ENCODE measurements around the gene CTNNA3. TPM values are rescaled to one million over a fixed set of nuclear protein-coding genes. Genes with fewer than 3 reads are reported as not detected.

Gene CTNNA3
- total and polyA plus RNA-seq, 2 of the 4 experiments (the other 2 are of a cell fraction): 0.19 to 0.90 TPM

DNA sequence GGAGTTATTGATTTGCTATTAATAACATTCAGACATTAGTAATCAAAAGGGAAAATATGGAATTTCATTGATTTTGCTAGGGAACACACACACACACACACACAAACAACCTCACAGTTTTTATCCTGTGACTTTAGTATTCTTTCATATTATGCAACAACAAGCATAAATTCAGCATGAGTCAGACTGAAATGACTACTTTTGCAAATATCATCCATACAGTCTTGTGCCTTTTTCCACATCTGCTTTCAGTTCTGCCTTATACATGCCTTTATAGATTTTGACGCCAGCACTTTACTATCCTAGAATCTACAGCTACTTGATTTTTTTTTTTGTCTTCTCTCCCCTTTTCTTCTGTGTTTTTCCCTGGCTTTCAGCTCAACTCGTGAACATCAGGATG lies 1745.9 kb downstream of the CTNNA3 start:
- DNase-seq: no peak

More for the DNA sequence above, 1745.9 kb downstream of the CTNNA3 start:
- intact Hi-C loops (cut with micrococcal nuclease): no loop called here
- no peak overlapping the region for H3K56ac ChIP-seq (ENCODE audit: extremely low read depth, insufficient read depth, low read length)
- H2BK120ac ChIP-seq (ENCODE audit: low read depth, low read length): no peak overlapping the region
- no CpG with 5 or more reads among the region's 2 CpGs for WGBS, 2 experiments (ENCODE audit: extremely low coverage in 2 of 2, insufficient read length in 1 of 2)
- no peaks in the 10 kb centered on the region for H3K9me3 ChIP-seq (ENCODE audit: control insufficient read depth, insufficient read depth, low read length)
- no peak for TF ChIP-seq MXI1 (IDR thresholded peaks at IDR 0.05; ENCODE audit: borderline replicate concordance, low read depth, low read length)
- TF ChIP-seq CEBPB (IDR thresholded peaks at IDR 0.05; ENCODE audit: low read depth, low read length): no peak
- no peak for ATAC-seq (ENCODE audit: low read depth)
- no peaks in the 10 kb centered on the region for H3K9me1 ChIP-seq (ENCODE audit: insufficient read depth, low read length)
- no TSS peak for BruUV-seq (replicated peaks)
- H4K91ac ChIP-seq (ENCODE audit: insufficient read depth, low read depth, low read length): no peak overlapping the region
- H2BK20ac ChIP-seq (ENCODE audit: low read depth, low read length): no peak overlapping the region
- no peak overlapping the region for H3K4ac ChIP-seq (ENCODE audit: low read depth, low read length)
- no peak overlapping the region for H2AK5ac ChIP-seq (ENCODE audit: low read depth, low read length)
- H2BK5ac ChIP-seq (ENCODE audit: low read depth, low read length, poor library complexity, severe bottlenecking): no peak overlapping the region
- no peak overlapping the region for H2AK9ac ChIP-seq (replicated peaks; ENCODE audit: low read depth, low read length, poor library complexity)
- no peaks in the 10 kb centered on the region for H3K27me3 ChIP-seq (ENCODE audit: control insufficient read depth, insufficient read depth, low read length)
- H3K4me3 ChIP-seq (ENCODE audit: insufficient read depth, low read depth, low read length): no peak overlapping the region
- no peaks in the 10 kb centered on the region for H4K20me1 ChIP-seq (ENCODE audit: insufficient read depth, low read length)
- dilution Hi-C loops (cut with HindIII; ENCODE audit: low sequenced_read_pairs, unreplicated experiment): no loop called here
- ChIA-PET CTCF (no interaction called here), POLR2A (ENCODE audit: unreplicated experiment) (no interaction called here)
- H3K14ac ChIP-seq (replicated peaks; ENCODE audit: low read depth, low read length): no peak overlapping the region
- H2BK15ac ChIP-seq (ENCODE audit: low read depth, low read length): no peak overlapping the region
- no peak overlapping the region for H3K23ac ChIP-seq (ENCODE audit: low read depth, low read length)
- in situ Hi-C loops (cut with MboI; ENCODE audit: low sequenced_read_pairs): no loop called here
- no peak overlapping the region for H4K8ac ChIP-seq (ENCODE audit: low read depth in 2 of 2, low read length in 2 of 2)
- H3K79me1 ChIP-seq (ENCODE audit: low read depth in 1 of 2, low read length in 2 of 2): no peaks in the 10 kb centered on the region
- H2AFZ ChIP-seq (replicated peaks; ENCODE audit: low read length, poor library complexity): no peak overlapping the region
- no peak overlapping the region for H3K18ac ChIP-seq (ENCODE audit: low read depth, low read length)
- H4K5ac ChIP-seq (ENCODE audit: low read depth, low read length): no peak overlapping the region
- no peaks in the 10 kb centered on the region for H3K36me3 ChIP-seq (ENCODE audit: control insufficient read depth, insufficient read depth, low read length)
- H3K27ac ChIP-seq (ENCODE audit: insufficient read depth, low read length): no peak overlapping the region
- H3K4me2 ChIP-seq (ENCODE audit: low read depth, low read length): no peak overlapping the region
- no peak overlapping the region for H3K9ac ChIP-seq (ENCODE audit: low read depth, low read length)
- no peaks in the 10 kb centered on the region for H3K4me1 ChIP-seq (ENCODE audit: control insufficient read depth, insufficient read depth, low read length)
